ENCODE measurements around the gene FPR3. TPM values are rescaled to one million over a fixed set of nuclear protein-coding genes. Genes with fewer than 3 reads are reported as not detected.

FPR3 gene
- total and polyA plus RNA-seq, 10 of the 15 experiments (the other 5 are each of a cell fraction or from before 2014, with no cell fraction given), result not detected

DNA sequence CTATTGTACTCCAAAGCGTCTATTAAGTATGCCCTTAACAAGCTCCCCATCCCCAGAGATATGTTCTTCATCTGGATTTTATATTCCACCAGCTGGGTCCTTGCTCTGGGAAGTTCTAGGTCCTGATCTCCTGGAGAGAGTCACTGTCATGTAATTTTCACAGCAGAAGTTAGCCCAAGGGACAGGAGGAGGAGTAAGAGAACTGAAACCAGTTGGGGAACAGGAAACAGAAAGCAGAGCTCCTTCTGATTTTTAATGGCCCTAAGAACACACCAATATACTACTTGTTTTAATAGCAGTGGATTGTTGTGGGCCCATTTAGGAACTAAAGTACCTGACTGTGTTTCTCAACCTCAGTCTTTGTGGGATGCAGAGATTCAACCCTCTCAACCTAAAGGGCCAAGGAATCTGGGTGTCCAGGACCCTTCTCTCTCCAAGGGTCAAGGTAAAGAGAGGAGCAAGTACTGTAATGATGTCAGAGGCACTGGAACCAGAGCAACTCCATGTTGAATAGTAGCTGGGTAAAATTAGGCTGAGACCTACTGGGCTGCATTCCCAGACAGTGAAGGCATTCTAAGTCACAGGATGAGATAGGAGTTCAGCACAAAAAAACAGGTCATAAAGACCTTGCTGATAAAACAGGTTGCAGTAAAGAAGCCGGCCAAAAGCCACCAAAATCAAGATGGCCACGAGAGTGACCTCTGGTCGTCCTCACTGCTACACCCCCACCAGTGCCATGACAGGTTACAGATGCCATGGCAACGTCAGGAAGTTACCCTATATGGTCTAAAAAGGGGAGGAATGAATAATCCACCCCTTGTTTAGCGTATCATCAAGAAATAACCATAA, 8.1 kb upstream of the FPR3 start:
- no peak for ATAC-seq
- no TSS peak for BruUV-seq (replicated peaks)

GRCh38 chr19:51788029-51788428, 6.9 kb upstream of the FPR3 start:
- Histone ChIP-seq H4K20me1 (ENCODE audit: control insufficient read depth, insufficient read depth) (no peaks in the 10 kb centered on the region), H3K4me3 (no peak overlapping the region), H3K4me1 (ENCODE audit: control insufficient read depth, insufficient read depth, low read length) (no peaks in the 10 kb centered on the region), H3K27ac (ENCODE audit: control insufficient read depth, insufficient read depth) (no peak overlapping the region), H3K9ac (ENCODE audit: control insufficient read depth, insufficient read depth, low read length) (no peak overlapping the region), H3K36me3 (ENCODE audit: control insufficient read depth in 2 of 2, insufficient read depth in 2 of 2, low read length in 1 of 2) (no peaks in the 10 kb centered on the region), H3K4me2 (ENCODE audit: control insufficient read depth, insufficient read depth) (no peak overlapping the region), H3K27me3 (replicated peaks in 1 of 2; ENCODE audit: control insufficient read depth in 2 of 2, insufficient read depth in 2 of 2, low read length in 1 of 2) (no peaks in the 10 kb centered on the region), H2AFZ (ENCODE audit: control insufficient read depth, low read depth, low read length) (no peak overlapping the region), H3K79me2 (ENCODE audit: control insufficient read depth, insufficient read depth, low read length) (no peaks in the 10 kb centered on the region), H3K9me3 (replicated peaks; ENCODE audit: control insufficient read depth, insufficient read depth, low read length) (peaks cover 7% of the 10 kb centered on the region; the same call in 2 of the 3 replicates)
- 4% methylated on average over 2 of the region's 2 CpGs for WGBS (ENCODE audit: insufficient coverage, insufficient replicate concordance, low lambda C conversion rate, missing lambda C conversion rate)
- in situ Hi-C loops (cut with MboI) (no loop called here), intact Hi-C loops (cut with micrococcal nuclease; ENCODE audit: unreplicated experiment) (no loop called here)
- POLR2A ChIA-PET, result no interaction called here
- no TSS peak for BruUV-seq (replicated peaks)
- RAD21 ChIA-PET (ENCODE audit: unreplicated experiment), result no interaction called here
- DNase-seq (ENCODE audit: low read depth, low spot score), result no peak
- CTCF ChIA-PET, result no interaction called here
- SMC1A ChIA-PET (ENCODE audit: uncharacterized antibody, unreplicated experiment), result no interaction called here
- ATAC-seq, result no peak
- TF ChIP-seq YY1 (IDR thresholded peaks at IDR 0.05; ENCODE audit: low read depth, low read length) (no peak), EGR1 (IDR thresholded peaks at IDR 0.05; ENCODE audit: borderline replicate concordance in 1 of 2, low read depth in 2 of 2, low read length in 2 of 2) (no peak)
- TF ChIP-seq, protein P1, sequence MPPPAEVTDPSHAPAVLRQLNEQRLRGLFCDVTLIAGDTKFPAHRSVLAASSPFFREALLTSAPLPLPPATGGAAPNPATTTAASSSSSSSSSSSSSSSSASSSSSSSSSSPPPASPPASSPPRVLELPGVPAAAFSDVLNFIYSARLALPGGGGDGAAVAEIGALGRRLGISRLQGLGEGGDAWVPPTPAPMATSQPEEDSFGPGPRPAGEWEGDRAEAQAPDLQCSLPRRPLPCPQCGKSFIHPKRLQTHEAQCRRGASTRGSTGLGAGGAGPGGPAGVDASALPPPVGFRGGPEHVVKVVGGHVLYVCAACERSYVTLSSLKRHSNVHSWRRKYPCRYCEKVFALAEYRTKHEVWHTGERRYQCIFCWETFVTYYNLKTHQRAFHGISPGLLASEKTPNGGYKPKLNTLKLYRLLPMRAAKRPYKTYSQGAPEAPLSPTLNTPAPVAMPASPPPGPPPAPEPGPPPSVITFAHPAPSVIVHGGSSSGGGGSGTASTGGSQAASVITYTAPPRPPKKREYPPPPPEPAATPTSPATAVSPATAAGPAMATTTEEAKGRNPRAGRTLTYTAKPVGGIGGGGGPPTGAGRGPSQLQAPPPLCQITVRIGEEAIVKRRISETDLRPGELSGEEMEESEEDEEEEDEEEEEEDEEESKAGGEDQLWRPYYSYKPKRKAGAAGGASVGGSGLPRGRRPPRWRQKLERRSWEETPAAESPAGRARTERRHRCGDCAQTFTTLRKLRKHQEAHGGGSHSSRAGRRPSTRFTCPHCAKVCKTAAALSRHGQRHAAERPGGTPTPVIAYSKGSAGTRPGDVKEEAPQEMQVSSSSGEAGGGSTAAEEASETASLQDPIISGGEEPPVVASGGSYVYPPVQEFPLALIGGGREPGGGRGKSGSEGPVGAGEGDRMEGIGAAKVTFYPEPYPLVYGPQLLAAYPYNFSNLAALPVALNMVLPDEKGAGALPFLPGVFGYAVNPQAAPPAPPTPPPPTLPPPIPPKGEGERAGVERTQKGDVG (CRISPR knock-in tag; IDR thresholded peaks at IDR 0.05), result no peak
- FAIRE-seq, result no peak

More for the DNA sequence above, 8.1 kb upstream of the FPR3 start:
- Histone ChIP-seq H3K9ac (ENCODE audit: control insufficient read depth, insufficient read depth, low read length) (no peak overlapping the region), H3K9me3 (replicated peaks; ENCODE audit: control insufficient read depth, insufficient read depth, low read length) (peaks cover 7% of the 10 kb centered on the region; the same call in 2 of the 3 replicates), H3K4me3 (no peak overlapping the region), H3K36me3 (ENCODE audit: control insufficient read depth in 2 of 2, insufficient read depth in 2 of 2, low read length in 1 of 2) (no peaks in the 10 kb centered on the region), H3K4me1 (ENCODE audit: control insufficient read depth, insufficient read depth, low read length) (no peaks in the 10 kb centered on the region), H3K27ac (ENCODE audit: control insufficient read depth, insufficient read depth) (no peak overlapping the region), H2AFZ (ENCODE audit: control insufficient read depth, low read depth, low read length) (no peak overlapping the region), H4K20me1 (ENCODE audit: control insufficient read depth, insufficient read depth) (no peaks in the 10 kb centered on the region), H3K79me2 (ENCODE audit: control insufficient read depth, insufficient read depth, low read length) (no peaks in the 10 kb centered on the region), H3K4me2 (ENCODE audit: control insufficient read depth, insufficient read depth) (no peak overlapping the region), H3K27me3 (replicated peaks in 1 of 2; ENCODE audit: control insufficient read depth in 2 of 2, insufficient read depth in 2 of 2, low read length in 1 of 2) (no peaks in the 10 kb centered on the region)
- intact Hi-C loops (cut with micrococcal nuclease; ENCODE audit: unreplicated experiment) (no loop called here), in situ Hi-C loops (cut with MboI) (no loop called here)
- no peak for DNase-seq (ENCODE audit: low read depth, low spot score)
- WGBS (ENCODE audit: insufficient coverage, insufficient replicate concordance, low lambda C conversion rate, missing lambda C conversion rate), result 3% methylated on average over 6 of the region's 6 CpGs
- SMC1A ChIA-PET (ENCODE audit: uncharacterized antibody, unreplicated experiment), result no interaction called here
- POLR2A ChIA-PET, result no interaction called here
- RAD21 ChIA-PET (ENCODE audit: unreplicated experiment), result no interaction called here
- no peak for TF ChIP-seq PAX5 (IDR thresholded peaks at IDR 0.05; ENCODE audit: borderline replicate concordance, low read depth, low read length)
- no peak for FAIRE-seq
- CTCF ChIA-PET, result no interaction called here
